Measurements from ENCODE around the gene ATG4D. TPM values are rescaled to one million over a fixed set of nuclear protein-coding genes. Genes with fewer than 3 reads are reported as not detected.

Gene ATG4D
- total RNA-seq, 1 donor from 2014 or later, result 30.9 TPM

DNA sequence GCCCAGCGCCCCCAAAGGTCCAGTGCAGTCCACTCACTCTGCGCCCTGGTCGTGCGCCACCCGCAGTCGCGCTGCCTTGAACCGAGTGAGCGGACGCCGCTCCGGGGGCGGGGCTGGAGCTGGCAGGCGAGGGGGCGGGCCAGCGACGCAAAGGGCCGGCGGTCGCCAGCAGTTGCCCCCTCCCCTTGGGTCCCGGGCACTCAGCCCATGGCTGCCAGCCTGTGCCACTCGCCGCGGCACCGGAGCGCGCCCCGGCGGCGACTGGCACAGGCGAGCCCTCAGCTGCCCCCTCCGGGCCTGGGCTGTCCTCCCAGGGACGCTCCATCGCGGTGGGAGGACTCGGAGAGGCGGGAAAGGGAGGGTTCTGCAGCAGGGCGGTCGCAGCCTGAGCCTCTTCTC, 26.3 kb upstream of the ATG4D start, which contains the start of gene S1PR5:
Gene S1PR5, minus strand, starts transcription at position 87 of the 399 bp plus-strand sequence. CDS start 2,436 bp downstream, outside the sequence.
- peaks cover 2% of the 10 kb centered on the region for H3K36me3 Mint-ChIP-seq (ENCODE audit: unreplicated experiment)
- peaks cover 32% of the 10 kb centered on the region for H3K4me1 Mint-ChIP-seq (ENCODE audit: unreplicated experiment)
- peak within 1 kb of the TSS; percentile 46 for H3K27ac Mint-ChIP-seq (ENCODE audit: unreplicated experiment)
- peak; percentile 85 for DNase-seq (ENCODE audit: extremely low spot score, unreplicated experiment)
- TF ChIP-seq, protein P1, sequence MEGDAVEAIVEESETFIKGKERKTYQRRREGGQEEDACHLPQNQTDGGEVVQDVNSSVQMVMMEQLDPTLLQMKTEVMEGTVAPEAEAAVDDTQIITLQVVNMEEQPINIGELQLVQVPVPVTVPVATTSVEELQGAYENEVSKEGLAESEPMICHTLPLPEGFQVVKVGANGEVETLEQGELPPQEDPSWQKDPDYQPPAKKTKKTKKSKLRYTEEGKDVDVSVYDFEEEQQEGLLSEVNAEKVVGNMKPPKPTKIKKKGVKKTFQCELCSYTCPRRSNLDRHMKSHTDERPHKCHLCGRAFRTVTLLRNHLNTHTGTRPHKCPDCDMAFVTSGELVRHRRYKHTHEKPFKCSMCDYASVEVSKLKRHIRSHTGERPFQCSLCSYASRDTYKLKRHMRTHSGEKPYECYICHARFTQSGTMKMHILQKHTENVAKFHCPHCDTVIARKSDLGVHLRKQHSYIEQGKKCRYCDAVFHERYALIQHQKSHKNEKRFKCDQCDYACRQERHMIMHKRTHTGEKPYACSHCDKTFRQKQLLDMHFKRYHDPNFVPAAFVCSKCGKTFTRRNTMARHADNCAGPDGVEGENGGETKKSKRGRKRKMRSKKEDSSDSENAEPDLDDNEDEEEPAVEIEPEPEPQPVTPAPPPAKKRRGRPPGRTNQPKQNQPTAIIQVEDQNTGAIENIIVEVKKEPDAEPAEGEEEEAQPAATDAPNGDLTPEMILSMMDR (IDR thresholded peaks at IDR 0.05), result peak; percentile 6
- H3K27me3 Mint-ChIP-seq (ENCODE audit: unreplicated experiment), result no peaks in the 10 kb centered on the region
- H3K4me3 Mint-ChIP-seq (ENCODE audit: unreplicated experiment), result peak within 1 kb of the TSS; percentile 76
- H3K9me3 Mint-ChIP-seq (ENCODE audit: unreplicated experiment), result no peaks in the 10 kb centered on the region

DNA sequence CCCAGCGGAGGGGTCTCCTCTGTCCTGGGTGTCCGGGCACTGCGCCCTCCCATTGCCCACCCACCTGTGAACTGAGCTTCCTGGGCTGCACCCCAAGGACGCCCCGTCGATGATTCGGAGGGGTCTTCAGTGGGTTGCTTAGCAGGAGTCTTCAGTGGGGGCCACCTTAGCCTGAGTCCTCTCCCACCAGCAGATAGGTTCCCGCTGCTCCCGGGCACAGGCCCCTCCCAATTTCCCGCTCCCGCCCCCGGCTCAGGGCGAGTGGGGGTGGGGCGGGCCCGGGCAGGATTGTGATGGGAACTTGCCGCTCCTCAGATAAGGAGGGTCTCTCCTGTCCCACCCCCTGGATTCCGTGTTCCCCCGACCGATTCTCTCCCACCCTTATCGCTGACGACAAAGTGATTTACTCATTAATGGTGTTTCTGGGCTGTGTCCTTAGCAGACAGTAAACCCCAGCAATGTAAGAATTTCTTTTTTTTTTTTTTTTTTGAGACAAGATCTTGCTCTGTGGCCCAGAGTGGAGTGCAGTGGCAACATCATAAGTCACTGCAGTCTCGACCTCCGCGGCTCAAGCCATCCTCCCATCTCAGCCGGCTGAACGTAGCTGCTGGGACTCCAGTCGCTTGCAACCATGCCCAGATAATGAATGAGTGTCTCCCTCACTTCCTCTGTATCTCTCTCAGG, 25.8 kb upstream of the ATG4D start:
- H3K27ac Mint-ChIP-seq (ENCODE audit: unreplicated experiment), result peak overlapping the region; percentile 5
- peaks cover 2% of the 10 kb centered on the region for H3K36me3 Mint-ChIP-seq (ENCODE audit: unreplicated experiment)
- DNase-seq (ENCODE audit: extremely low spot score, unreplicated experiment), result peak; percentile 85
- peak overlapping the region; percentile 68 for H3K4me3 Mint-ChIP-seq (ENCODE audit: unreplicated experiment)
- no peaks in the 10 kb centered on the region for H3K9me3 Mint-ChIP-seq (ENCODE audit: unreplicated experiment)
- H3K27me3 Mint-ChIP-seq (ENCODE audit: unreplicated experiment), result no peaks in the 10 kb centered on the region
- H3K4me1 Mint-ChIP-seq (ENCODE audit: unreplicated experiment), result peaks cover 32% of the 10 kb centered on the region
- TF ChIP-seq, protein P1 (IDR thresholded peaks at IDR 0.05), result no peak

DNA sequence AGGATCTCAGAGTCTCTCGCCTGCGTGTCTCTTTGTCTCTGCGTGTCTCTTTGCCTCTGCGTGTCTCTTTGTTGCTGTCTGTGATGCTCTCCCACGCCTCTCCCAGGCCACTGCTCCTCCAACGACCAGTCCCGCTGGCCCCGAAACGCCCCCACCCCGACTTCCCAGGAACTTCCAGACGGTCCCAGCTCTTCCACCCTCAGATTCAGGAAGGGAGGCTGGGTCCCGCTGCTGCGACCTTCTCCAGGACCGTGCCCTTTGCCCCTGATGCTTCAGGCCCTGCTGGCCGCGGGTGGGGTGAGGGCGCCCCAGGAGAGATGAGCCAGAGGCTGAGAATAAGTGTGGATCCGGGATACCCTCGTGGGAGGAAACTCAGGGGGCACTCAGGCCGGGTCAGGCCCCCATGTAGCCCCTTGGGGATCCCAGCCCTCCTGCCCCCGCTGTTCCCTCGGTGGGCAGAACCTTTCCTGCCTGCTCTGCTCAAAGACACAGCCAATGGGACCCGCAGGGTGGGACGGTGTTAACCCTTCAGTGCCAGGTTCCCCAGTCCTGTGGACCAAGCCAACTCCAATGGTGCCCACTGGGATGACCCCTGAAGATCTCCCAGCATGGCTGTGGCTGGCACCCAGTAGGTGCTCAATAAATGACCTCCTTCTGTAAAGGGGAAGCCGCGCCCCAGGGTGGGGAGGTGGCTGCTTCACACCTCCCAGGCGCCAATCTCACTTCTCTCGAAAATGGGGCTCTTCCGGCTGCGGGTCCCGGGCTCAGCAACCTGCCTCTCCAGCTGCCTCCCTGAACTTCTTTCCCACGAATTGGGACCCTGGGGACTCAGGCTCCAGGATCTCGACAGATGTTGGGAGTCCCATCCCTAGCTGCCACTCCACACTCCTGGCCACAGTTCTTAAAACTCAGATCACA, 25.0 kb upstream of the ATG4D start:
- Mint-ChIP-seq H3K4me1 (ENCODE audit: unreplicated experiment) (peaks cover 32% of the 10 kb centered on the region), H3K4me3 (ENCODE audit: unreplicated experiment) (peak overlapping the region; percentile 68), H3K36me3 (ENCODE audit: unreplicated experiment) (no peaks in the 10 kb centered on the region), H3K27me3 (ENCODE audit: unreplicated experiment) (no peaks in the 10 kb centered on the region), H3K9me3 (ENCODE audit: unreplicated experiment) (no peaks in the 10 kb centered on the region), H3K27ac (ENCODE audit: unreplicated experiment) (no peak overlapping the region)
- TF ChIP-seq, protein P1 (IDR thresholded peaks at IDR 0.05), result no peak
- no peak for DNase-seq (ENCODE audit: extremely low spot score, unreplicated experiment)

DNA sequence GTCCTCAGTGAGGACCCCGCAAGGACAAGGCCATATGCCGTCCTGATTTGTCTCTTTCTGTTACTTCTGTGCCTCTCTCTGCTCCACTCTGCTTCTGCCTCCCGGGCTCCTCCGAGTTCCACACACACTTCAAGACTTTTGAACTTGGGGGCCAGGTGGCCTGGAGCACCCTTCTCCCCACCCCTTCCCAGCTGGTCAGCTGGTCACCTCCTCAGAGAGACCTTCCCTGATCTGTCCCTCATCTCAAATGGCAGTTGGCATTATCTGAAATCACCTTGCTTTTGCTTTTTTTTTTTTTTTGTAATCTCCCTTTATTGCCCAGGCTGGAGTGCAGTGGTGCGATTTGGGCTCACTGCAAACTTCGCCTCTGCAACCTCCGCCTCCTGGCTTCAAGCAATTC, 24.3 kb upstream of the ATG4D start:
- Mint-ChIP-seq H3K36me3 (ENCODE audit: unreplicated experiment) (no peaks in the 10 kb centered on the region), H3K27me3 (ENCODE audit: unreplicated experiment) (no peaks in the 10 kb centered on the region), H3K4me3 (ENCODE audit: unreplicated experiment) (no peak overlapping the region), H3K9me3 (ENCODE audit: unreplicated experiment) (no peaks in the 10 kb centered on the region), H3K4me1 (ENCODE audit: unreplicated experiment) (peaks cover 32% of the 10 kb centered on the region), H3K27ac (ENCODE audit: unreplicated experiment) (no peak overlapping the region)
- TF ChIP-seq, protein P1 (IDR thresholded peaks at IDR 0.05), result no peak
- no peak for DNase-seq (ENCODE audit: extremely low spot score, unreplicated experiment)

Measured in osteocyte (in vitro differentiated cells).